Astrocyte of the cerebellum (primary cell): ENCODE data around the gene CCL3.

Source experiments
- DNase-seq: peaks from one replicate; pipeline ENCODE4 v3.0.0-alpha.2; 2011; ENCODE audit warnings: low read depth
- H3K4me3 ChIP-seq: 2 replicates; pipeline ENCODE4 v1.5.1; 2011; ENCODE audit warnings: mild to moderate bottlenecking, low read depth, low read length, moderate library complexity
- CTCF ChIP-seq: IDR thresholded peaks from 2 replicates; pipeline ENCODE4 v1.5.1; 2012; ENCODE audit warnings: low read length, low read depth, moderate library complexity, mild to moderate bottlenecking; ENCODE audit errors: missing control alignments
- in situ Hi-C: cut with HindIII; loops from 2 replicates; pipeline ENCODE4 v1.10.0; 2017; ENCODE audit warnings: low sequenced_read_pairs

Gene CCL3

GRCh38 chr17:36059406-36059805 is 30.5 kb downstream of the CCL3 start:
- in situ Hi-C loops: no loop called here
- TF ChIP-seq CTCF: no peak
- no peak overlapping the region for H3K4me3 ChIP-seq
- no peak for DNase-seq

GRCh38 chr17:36057911-36058310 is 32.0 kb downstream of the CCL3 start:
- no peak overlapping the region for H3K4me3 ChIP-seq
- DNase-seq: no peak
- in situ Hi-C loops: no loop called here
- no peak for TF ChIP-seq CTCF

GRCh38 chr17:36055921-36056520 is 33.9 kb downstream of the CCL3 start:
- TF ChIP-seq CTCF: no peak
- in situ Hi-C loops: no loop called here
- no peak overlapping the region for H3K4me3 ChIP-seq
- DNase-seq: no peak

GRCh38 chr17:36055171-36055570 is 34.8 kb downstream of the CCL3 start:
- TF ChIP-seq CTCF: no peak
- in situ Hi-C loops: no loop called here
- DNase-seq: no peak

GRCh38 chr17:36049643-36050042 is 40.3 kb downstream of the CCL3 start:
- TF ChIP-seq CTCF: no peak
- no peak overlapping the region for H3K4me3 ChIP-seq
- in situ Hi-C loops: no loop called here
- DNase-seq: no peak

More at GRCh38 chr17:36055171-36055570, 34.8 kb downstream of the CCL3 start:
- H3K4me3 ChIP-seq: no peak overlapping the region

GRCh38 chr17:36048066-36048465 is 41.9 kb downstream of the CCL3 start:
- H3K4me3 ChIP-seq: no peak overlapping the region
- no peak for TF ChIP-seq CTCF
- in situ Hi-C loops: no loop called here
- no peak for DNase-seq
